HL-60 (cell line): Measurements from ENCODE around the gene KCNMA1.

Source experiments
- DNase-seq, 2 experiments: peaks; one replicate each; pipeline ENCODE4 v3.0.0-alpha.2; 2010 to 2020; ENCODE audit warnings: low read depth in 1 of 2, low spot score in 1 of 2
- H3K27ac ChIP-seq: fragments of 250-450 bp; sonication (Bioruptor Pico); replicated peaks from 2 replicates; pipeline ENCODE4 v1.5.1; 2020; ENCODE audit warnings: mild to moderate bottlenecking, moderate library complexity
- H3K27me3 ChIP-seq: fragments of 250-450 bp; sonication (Bioruptor Pico); 2 replicates; pipeline ENCODE4 v1.5.1; 2021; ENCODE audit warnings: mild to moderate bottlenecking, moderate library complexity; ENCODE audit not compliant: insufficient read depth, poor library complexity, severe bottlenecking
- H3K4me3 ChIP-seq: replicated peaks from 2 replicates; pipeline ENCODE4 v1.5.1; 2011; ENCODE audit warnings: mild to moderate bottlenecking, control low read depth, low read length; ENCODE audit not compliant: insufficient read depth
- GABPA ChIP-seq: IDR thresholded peaks from 2 replicates; pipeline ENCODE4 v1.6.1; 2012; ENCODE audit warnings: low read depth
- POLR2AphosphoS5 ChIP-seq: IDR thresholded peaks from 2 replicates; pipeline ENCODE4 v1.6.1; 2012; ENCODE audit warnings: low read depth
- SPI1 ChIP-seq: IDR thresholded peaks from 2 replicates; pipeline ENCODE4 v1.6.1; 2012; ENCODE audit warnings: low read depth, mild to moderate bottlenecking, borderline replicate concordance
- TF ChIP-seq, protein P1 (sequence below): IDR thresholded peaks from 2 replicates; pipeline ENCODE4 v1.6.1; 2012; ENCODE audit warnings: low read depth; ENCODE audit not compliant: insufficient replicate concordance
- TF ChIP-seq, protein P2 (sequence below): IDR thresholded peaks from one replicate; pipeline ENCODE4 v1.5.1; 2011; ENCODE audit warnings: low read length, control low read depth, inconsistent platforms; ENCODE audit not compliant: insufficient read depth

Gene KCNMA1

DNA sequence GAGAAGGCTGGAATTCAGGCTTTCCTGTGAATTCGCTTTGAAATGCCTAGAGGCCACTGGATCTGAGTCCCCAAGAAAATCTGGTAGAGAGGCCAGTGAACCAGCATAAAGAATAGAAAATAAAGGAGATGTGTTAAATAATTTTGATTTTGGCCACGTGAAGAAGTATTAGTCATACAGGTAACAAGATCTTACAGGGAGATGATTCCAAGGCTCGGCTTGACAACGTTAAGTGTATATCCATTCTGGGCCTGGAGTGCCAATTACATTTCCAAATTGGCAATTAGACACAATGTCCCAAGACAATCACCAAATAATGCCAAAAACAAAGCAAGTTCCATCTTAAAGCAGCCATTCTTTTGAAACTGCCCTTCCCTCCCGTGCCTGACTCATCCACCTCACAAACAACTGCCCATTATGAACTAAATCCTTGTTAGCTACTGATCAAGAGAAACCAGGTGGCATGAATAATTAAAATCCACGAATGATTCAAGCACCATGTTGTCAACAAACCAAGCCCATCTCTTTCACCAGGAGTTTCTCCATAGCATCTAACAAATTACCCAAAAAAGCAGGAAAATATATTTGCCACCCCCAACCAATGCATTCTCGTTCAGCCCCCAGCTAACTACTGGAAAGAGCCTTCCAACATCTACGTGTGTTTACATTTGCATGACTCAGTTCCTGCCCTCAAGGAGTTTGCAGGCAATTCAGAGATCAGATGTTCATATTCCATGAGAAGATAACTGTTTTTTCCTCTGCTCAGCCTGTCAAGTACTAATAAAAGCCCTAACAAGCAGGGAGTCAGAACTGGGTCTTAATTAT lies 8.5 kb downstream of the KCNMA1 start:
- Histone ChIP-seq H3K27ac (no peak overlapping the region), H3K4me3 (no peak overlapping the region), H3K27me3 (peaks cover 2% of the 10 kb centered on the region)
- TF ChIP-seq, protein P1, sequence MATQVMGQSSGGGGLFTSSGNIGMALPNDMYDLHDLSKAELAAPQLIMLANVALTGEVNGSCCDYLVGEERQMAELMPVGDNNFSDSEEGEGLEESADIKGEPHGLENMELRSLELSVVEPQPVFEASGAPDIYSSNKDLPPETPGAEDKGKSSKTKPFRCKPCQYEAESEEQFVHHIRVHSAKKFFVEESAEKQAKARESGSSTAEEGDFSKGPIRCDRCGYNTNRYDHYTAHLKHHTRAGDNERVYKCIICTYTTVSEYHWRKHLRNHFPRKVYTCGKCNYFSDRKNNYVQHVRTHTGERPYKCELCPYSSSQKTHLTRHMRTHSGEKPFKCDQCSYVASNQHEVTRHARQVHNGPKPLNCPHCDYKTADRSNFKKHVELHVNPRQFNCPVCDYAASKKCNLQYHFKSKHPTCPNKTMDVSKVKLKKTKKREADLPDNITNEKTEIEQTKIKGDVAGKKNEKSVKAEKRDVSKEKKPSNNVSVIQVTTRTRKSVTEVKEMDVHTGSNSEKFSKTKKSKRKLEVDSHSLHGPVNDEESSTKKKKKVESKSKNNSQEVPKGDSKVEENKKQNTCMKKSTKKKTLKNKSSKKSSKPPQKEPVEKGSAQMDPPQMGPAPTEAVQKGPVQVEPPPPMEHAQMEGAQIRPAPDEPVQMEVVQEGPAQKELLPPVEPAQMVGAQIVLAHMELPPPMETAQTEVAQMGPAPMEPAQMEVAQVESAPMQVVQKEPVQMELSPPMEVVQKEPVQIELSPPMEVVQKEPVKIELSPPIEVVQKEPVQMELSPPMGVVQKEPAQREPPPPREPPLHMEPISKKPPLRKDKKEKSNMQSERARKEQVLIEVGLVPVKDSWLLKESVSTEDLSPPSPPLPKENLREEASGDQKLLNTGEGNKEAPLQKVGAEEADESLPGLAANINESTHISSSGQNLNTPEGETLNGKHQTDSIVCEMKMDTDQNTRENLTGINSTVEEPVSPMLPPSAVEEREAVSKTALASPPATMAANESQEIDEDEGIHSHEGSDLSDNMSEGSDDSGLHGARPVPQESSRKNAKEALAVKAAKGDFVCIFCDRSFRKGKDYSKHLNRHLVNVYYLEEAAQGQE: no peak
- TF ChIP-seq POLR2AphosphoS5 (no peak), GABPA (no peak), SPI1 (no peak)
- TF ChIP-seq, protein P2, sequence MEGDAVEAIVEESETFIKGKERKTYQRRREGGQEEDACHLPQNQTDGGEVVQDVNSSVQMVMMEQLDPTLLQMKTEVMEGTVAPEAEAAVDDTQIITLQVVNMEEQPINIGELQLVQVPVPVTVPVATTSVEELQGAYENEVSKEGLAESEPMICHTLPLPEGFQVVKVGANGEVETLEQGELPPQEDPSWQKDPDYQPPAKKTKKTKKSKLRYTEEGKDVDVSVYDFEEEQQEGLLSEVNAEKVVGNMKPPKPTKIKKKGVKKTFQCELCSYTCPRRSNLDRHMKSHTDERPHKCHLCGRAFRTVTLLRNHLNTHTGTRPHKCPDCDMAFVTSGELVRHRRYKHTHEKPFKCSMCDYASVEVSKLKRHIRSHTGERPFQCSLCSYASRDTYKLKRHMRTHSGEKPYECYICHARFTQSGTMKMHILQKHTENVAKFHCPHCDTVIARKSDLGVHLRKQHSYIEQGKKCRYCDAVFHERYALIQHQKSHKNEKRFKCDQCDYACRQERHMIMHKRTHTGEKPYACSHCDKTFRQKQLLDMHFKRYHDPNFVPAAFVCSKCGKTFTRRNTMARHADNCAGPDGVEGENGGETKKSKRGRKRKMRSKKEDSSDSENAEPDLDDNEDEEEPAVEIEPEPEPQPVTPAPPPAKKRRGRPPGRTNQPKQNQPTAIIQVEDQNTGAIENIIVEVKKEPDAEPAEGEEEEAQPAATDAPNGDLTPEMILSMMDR: no peak
- DNase-seq: no peak

DNA sequence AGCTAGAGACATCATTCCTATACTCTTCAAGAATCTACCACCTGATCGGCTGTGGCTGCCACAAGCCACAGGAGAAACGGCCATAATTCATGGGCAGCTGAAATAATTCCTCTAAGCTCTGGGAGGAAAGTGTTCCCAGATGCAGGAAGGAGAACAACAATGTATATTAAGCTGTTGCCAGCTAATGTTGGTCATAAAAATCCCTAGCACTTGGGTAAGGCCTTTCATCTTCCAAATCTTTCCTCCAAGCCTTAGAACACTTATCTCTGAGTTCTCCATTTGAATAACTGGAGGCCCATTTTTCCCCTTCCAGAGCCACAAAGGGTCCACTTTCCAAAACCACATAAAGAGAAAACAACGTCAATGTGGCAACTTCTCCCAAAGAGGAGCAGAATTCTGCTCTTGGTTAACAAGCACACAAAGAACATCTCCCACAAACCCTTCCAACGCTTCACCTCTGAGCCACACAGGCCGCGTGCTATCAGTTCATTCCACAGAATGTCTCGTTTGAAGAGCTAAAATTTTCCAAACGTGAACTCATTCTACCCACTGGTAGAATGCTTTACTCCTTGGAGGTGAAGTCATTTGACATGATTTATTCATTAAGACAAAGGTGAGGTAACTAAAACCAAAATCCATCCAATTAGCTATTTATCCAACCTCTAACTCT lies 11.2 kb downstream of the KCNMA1 start:
- no peaks in the 10 kb centered on the region for H3K27me3 ChIP-seq
- DNase-seq: no peak
- H3K27ac ChIP-seq: no peak overlapping the region
- TF ChIP-seq, protein P2: no peak
- TF ChIP-seq POLR2AphosphoS5: no peak
- no peak for TF ChIP-seq SPI1
- TF ChIP-seq, protein P1: no peak
- no peak for TF ChIP-seq GABPA
- H3K4me3 ChIP-seq: no peak overlapping the region

DNA sequence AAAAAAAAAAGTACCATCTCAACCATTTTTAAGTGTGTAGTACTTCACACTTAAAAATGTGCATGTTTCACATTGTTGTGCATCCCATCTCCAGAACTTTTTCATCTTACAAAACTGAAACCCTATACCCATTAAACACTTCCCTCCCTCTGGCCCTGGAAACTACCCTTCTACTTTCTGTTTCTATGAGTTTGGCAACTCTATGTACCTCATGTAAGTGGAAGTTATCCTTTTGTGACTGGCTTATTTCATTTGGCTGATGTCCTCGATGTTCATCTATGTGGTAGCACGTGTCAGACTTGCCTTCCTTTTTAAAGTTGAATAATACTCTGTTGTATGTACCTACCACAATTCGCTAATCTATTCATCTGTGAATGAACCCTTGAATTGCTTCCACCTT lies 12.2 kb downstream of the KCNMA1 start:
- TF ChIP-seq SPI1 (no peak), POLR2AphosphoS5 (no peak), GABPA (no peak)
- TF ChIP-seq, protein P2: no peak
- TF ChIP-seq, protein P1: no peak

More for the DNA sequence above, 12.2 kb downstream of the KCNMA1 start:
- DNase-seq: no peak
- Histone ChIP-seq H3K27ac (no peak overlapping the region), H3K27me3 (no peaks in the 10 kb centered on the region), H3K4me3 (no peak overlapping the region)
